SK-N-SH treated with all-trans-retinoic acid at 6 μM for 48 hours (cell line): Measurements from ENCODE around the gene ARRDC1.
"Not testable (repeated sequence)": the region's sequence is repeated elsewhere in the genome, so short reads cannot be mapped to it uniquely, and the experiment has no call there.

Experiments used
- ATAC-seq: fragments of 200-7000 bp; cut with Tn5 transposase; 3 replicates; pipeline ENCODE4 v1.9.1; 2020; ENCODE audit warnings: mild to moderate bottlenecking, moderate library complexity
- CSDC2 ChIP-seq: fragments of 250-450 bp; sonication (Bioruptor Pico); IDR thresholded peaks from 2 replicates; pipeline ENCODE4 v1.5.0; 2020; ENCODE audit warnings: mild to moderate bottlenecking, moderate library complexity
- GLIS3 ChIP-seq: fragments of 250-450 bp; sonication (Bioruptor Pico); IDR thresholded peaks from 2 replicates; pipeline ENCODE4 v1.5.0; 2020; ENCODE audit warnings: mild to moderate bottlenecking, moderate library complexity
- ISL1 ChIP-seq: fragments of 250-450 bp; sonication (Bioruptor Pico); IDR thresholded peaks from 2 replicates; pipeline ENCODE4 v2.1.2; 2022; ENCODE audit warnings: mild to moderate bottlenecking, moderate library complexity
- OSR1 ChIP-seq: fragments of 250-450 bp; sonication (Bioruptor Pico); IDR thresholded peaks from 2 replicates; pipeline ENCODE4 v1.8.0; 2022; ENCODE audit warnings: moderate library complexity, mild to moderate bottlenecking, inconsistent platforms
- PPARA ChIP-seq: fragments of 250-450 bp; sonication (Bioruptor Pico); IDR thresholded peaks from 2 replicates; pipeline ENCODE4 v1.5.0; 2020; ENCODE audit warnings: mild to moderate bottlenecking, borderline replicate concordance
- RARB ChIP-seq: fragments of 250-450 bp; sonication (Bioruptor Pico); IDR thresholded peaks from 2 replicates; pipeline ENCODE4 v1.8.0; 2021; ENCODE audit warnings: mild to moderate bottlenecking, moderate library complexity
- SNAI2 ChIP-seq: fragments of 250-450 bp; sonication (Bioruptor Pico); IDR thresholded peaks from 2 replicates; pipeline ENCODE4 v1.5.0; 2020; ENCODE audit warnings: mild to moderate bottlenecking, moderate library complexity
- TCF4 ChIP-seq: fragments of 250-450 bp; sonication (Bioruptor Pico); IDR thresholded peaks from 2 replicates; pipeline ENCODE4 v1.8.0; 2021; ENCODE audit warnings: mild to moderate bottlenecking, moderate library complexity, borderline replicate concordance
- ZFP3 ChIP-seq: fragments of 250-450 bp; sonication (Bioruptor Pico); IDR thresholded peaks from 2 replicates; pipeline ENCODE4 v1.5.0; 2020; ENCODE audit warnings: mild to moderate bottlenecking, moderate library complexity
- ZFP30 ChIP-seq: fragments of 450-650 bp; formaldehyde crosslinking; IDR thresholded peaks from 2 replicates; pipeline ENCODE4 v1.5.0; 2022; ENCODE audit warnings: mild to moderate bottlenecking, moderate library complexity
- ZNF565 ChIP-seq: fragments of 450-650 bp; formaldehyde crosslinking; conservative IDR thresholded peaks from 2 replicates; pipeline ENCODE4 v1.5.0; 2020; ENCODE audit warnings: low read depth, mild to moderate bottlenecking, moderate library complexity
- ZNF70 ChIP-seq: fragments of 450-650 bp; formaldehyde crosslinking; IDR thresholded peaks from 2 replicates; pipeline ENCODE4 v1.5.0; 2020; ENCODE audit warnings: mild to moderate bottlenecking, moderate library complexity
- ZNF8 ChIP-seq: fragments of 450-650 bp; formaldehyde crosslinking; IDR thresholded peaks from 2 replicates; pipeline ENCODE4 v1.5.0; 2020; ENCODE audit warnings: mild to moderate bottlenecking, moderate library complexity
- TF ChIP-seq, protein P1 (sequence below): fragments of 250-450 bp; sonication (Bioruptor Pico); IDR thresholded peaks from 2 replicates; pipeline ENCODE4 v1.8.0; 2020; ENCODE audit warnings: mild to moderate bottlenecking, moderate library complexity, borderline replicate concordance
- TF ChIP-seq, protein P2 (sequence below): fragments of 250-450 bp; sonication (Bioruptor Pico); IDR thresholded peaks from 2 replicates; pipeline ENCODE4 v1.5.1; 2021; ENCODE audit warnings: mild to moderate bottlenecking, moderate library complexity
- TF ChIP-seq, protein P3 (sequence below): fragments of 250-450 bp; sonication (Bioruptor Pico); IDR thresholded peaks from 2 replicates; pipeline ENCODE4 v1.5.1; 2020; ENCODE audit warnings: low read depth, mild to moderate bottlenecking, moderate library complexity
- TF ChIP-seq, protein P4 (sequence below): fragments of 250-450 bp; sonication (Bioruptor Pico); IDR thresholded peaks from 2 replicates; pipeline ENCODE4 v1.8.0; 2021; ENCODE audit warnings: low read depth, mild to moderate bottlenecking, moderate library complexity, borderline replicate concordance

Gene ARRDC1

DNA sequence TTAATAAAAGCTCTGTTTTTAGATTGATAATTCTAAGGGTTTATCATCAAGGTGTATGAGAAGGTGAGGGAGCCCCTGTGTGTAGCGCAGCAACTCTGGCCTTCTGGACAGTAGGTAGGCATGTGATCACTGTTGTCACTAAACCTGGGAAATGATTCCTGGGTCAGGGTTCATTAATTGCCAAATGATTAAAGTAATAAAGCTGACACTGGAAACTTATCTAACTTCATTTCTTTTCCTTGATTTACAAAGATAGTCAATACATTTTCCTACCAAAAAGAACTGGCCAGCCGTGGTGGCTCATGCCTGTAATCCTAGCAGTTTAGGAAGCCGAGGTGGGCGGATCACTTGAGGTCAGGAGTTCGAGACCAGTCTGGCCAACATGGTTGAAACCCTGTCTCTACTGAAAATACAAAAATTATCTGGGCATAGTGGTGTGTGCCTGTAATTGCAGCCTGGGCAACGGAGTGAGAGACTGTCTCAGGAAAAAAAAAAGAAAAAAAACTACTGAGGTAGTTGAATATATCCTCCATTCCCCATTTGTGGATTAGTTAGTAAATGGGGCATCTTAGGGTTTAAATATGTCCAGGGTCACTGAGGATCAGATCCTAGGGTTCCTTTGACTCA lies 15.8 kb downstream of the ARRDC1 start (continued):
- TF ChIP-seq, protein P1, sequence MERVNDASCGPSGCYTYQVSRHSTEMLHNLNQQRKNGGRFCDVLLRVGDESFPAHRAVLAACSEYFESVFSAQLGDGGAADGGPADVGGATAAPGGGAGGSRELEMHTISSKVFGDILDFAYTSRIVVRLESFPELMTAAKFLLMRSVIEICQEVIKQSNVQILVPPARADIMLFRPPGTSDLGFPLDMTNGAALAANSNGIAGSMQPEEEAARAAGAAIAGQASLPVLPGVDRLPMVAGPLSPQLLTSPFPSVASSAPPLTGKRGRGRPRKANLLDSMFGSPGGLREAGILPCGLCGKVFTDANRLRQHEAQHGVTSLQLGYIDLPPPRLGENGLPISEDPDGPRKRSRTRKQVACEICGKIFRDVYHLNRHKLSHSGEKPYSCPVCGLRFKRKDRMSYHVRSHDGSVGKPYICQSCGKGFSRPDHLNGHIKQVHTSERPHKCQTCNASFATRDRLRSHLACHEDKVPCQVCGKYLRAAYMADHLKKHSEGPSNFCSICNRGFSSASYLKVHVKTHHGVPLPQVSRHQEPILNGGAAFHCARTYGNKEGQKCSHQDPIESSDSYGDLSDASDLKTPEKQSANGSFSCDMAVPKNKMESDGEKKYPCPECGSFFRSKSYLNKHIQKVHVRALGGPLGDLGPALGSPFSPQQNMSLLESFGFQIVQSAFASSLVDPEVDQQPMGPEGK: no peak
- TF ChIP-seq ZNF8 (no peak), GLIS3 (CRISPR knock-in tag) (no peak), ZFP30 (CRISPR knock-in tag) (no peak), TCF4 (CRISPR knock-in tag) (no peak), ZNF565 (no peak)
- TF ChIP-seq, protein P2, sequence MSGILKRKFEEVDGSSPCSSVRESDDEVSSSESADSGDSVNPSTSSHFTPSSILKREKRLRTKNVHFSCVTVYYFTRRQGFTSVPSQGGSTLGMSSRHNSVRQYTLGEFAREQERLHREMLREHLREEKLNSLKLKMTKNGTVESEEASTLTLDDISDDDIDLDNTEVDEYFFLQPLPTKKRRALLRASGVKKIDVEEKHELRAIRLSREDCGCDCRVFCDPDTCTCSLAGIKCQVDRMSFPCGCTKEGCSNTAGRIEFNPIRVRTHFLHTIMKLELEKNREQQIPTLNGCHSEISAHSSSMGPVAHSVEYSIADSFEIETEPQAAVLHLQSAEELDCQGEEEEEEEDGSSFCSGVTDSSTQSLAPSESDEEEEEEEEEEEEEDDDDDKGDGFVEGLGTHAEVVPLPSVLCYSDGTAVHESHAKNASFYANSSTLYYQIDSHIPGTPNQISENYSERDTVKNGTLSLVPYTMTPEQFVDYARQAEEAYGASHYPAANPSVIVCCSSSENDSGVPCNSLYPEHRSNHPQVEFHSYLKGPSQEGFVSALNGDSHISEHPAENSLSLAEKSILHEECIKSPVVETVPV (CRISPR knock-in tag): no peak

DNA sequence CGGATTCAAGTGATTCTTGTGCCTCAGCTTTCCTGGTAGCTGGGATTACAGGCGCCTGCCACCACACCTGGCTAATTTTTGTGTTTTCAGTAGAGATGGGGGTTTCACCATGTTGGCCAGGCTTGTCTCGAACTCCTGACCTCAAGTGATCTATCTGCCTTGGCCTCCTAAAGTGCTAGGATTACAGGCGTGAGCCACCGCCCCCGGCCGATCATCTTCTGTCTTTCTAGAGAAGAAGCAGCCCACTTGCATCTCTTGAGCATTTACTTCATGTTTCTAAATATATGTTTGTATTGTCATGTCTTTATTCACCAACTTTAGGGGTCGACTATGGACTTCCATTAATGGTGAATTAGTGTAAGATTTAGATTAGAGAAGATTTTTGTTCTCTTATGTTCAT lies 16.7 kb downstream of the ARRDC1 start:
- ATAC-seq: not testable (repeated sequence)

DNA sequence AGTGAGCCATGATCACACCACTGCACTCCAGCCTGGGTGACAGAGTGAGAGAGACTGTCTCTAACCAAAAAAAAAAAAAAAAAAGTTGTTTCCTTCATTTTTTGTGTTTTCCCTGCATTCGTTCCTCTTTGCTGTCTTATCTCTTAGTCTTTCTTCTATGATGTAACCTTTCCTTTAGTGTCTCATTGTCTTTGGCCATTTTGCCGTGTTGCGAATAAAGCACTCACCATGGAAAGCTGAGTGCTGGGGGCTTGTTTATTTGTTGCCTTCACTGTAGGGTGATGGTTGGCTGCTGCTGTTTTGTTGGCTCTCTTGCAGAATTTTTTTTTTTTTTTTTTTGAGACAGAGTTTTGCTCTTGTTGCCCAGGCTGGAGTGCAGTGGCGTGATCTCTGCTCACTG lies 21.0 kb downstream of the ARRDC1 start:
- TF ChIP-seq GLIS3 (CRISPR knock-in tag) (no peak), ZNF8 (no peak), CSDC2 (CRISPR knock-in tag) (no peak), PPARA (CRISPR knock-in tag) (no peak), ISL1 (CRISPR knock-in tag) (no peak), SNAI2 (CRISPR knock-in tag) (no peak), ZFP3 (CRISPR knock-in tag) (no peak)
- TF ChIP-seq, protein P2 (CRISPR knock-in tag): no peak
- no peak for ATAC-seq

DNA sequence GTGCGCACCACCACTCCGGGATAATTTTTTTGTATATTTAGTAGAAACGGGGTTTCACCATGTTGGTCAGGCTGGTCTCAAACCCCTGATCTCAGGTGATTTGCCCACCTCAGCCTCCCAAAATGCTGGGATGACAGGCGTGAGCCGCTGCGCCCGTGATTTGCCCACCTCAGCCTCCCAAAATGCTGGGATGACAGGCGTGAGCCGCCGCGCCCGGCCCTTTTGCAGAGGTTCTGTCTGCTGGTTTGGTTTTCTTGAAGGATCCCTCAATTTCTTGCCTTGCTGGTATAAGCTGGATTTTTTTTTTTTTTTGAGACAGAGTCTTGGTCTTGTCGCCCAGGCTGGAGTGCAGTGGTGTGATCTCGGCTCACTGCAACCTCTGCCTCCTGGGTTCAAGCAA lies 21.9 kb downstream of the ARRDC1 start:
- not testable (repeated sequence) for ATAC-seq

DNA sequence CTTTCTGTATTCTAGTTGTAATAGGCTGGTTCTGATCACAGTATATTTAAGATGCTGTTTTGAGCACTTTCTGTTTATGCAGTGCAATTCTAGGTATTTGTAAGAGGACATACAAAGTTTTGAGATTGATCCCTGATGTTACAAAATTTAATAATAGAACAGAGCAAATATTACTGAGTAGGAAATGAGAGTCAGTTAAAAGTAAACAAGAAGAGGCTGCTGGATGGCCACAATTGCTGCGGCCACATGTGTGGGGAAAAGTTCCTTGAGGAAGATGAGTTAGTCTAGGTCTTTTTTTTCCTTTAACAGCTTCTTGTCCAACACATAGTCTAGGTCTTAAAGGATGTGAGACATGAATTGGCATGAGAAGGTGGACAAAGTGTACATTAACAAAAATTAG lies 24.6 kb downstream of the ARRDC1 start:
- no peak for TF ChIP-seq ZNF8
- TF ChIP-seq, protein P3, sequence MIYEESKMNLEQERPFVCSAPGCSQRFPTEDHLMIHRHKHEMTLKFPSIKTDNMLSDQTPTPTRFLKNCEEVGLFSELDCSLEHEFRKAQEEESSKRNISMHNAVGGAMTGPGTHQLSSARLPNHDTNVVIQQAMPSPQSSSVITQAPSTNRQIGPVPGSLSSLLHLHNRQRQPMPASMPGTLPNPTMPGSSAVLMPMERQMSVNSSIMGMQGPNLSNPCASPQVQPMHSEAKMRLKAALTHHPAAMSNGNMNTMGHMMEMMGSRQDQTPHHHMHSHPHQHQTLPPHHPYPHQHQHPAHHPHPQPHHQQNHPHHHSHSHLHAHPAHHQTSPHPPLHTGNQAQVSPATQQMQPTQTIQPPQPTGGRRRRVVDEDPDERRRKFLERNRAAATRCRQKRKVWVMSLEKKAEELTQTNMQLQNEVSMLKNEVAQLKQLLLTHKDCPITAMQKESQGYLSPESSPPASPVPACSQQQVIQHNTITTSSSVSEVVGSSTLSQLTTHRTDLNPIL (CRISPR knock-in tag): no peak
- TF ChIP-seq, protein P4, sequence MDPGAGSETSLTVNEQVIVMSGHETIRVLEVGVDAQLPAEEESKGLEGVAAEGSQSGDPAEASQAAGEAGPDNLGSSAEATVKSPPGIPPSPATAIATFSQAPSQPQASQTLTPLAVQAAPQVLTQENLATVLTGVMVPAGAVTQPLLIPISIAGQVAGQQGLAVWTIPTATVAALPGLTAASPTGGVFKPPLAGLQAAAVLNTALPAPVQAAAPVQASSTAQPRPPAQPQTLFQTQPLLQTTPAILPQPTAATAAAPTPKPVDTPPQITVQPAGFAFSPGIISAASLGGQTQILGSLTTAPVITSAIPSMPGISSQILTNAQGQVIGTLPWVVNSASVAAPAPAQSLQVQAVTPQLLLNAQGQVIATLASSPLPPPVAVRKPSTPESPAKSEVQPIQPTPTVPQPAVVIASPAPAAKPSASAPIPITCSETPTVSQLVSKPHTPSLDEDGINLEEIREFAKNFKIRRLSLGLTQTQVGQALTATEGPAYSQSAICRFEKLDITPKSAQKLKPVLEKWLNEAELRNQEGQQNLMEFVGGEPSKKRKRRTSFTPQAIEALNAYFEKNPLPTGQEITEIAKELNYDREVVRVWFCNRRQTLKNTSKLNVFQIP (CRISPR knock-in tag): no peak
- TF ChIP-seq RARB (CRISPR knock-in tag): no peak
- no peak for TF ChIP-seq ZNF70 (CRISPR knock-in tag)
- no peak for TF ChIP-seq GLIS3 (CRISPR knock-in tag)
- no peak for TF ChIP-seq OSR1 (CRISPR knock-in tag)
- TF ChIP-seq, protein P2 (CRISPR knock-in tag): no peak
- no peak for TF ChIP-seq ZFP3 (CRISPR knock-in tag)
- TF ChIP-seq, protein P1: no peak
- ATAC-seq: no peak
